Hindlimb muscle (tissue), 1 donor: Measurements from ENCODE around the gene ANKRD16. TPM values are rescaled to one million over a fixed set of nuclear protein-coding genes. Genes with fewer than 3 reads are reported as not detected.
A peak's percentile ranks its signal among the peaks of the same experiment; 100 is the strongest.
"Not testable (repeated sequence)": the region's sequence is repeated elsewhere in the genome, so short reads cannot be mapped to it uniquely, and the experiment has no call there.

Experiments used
- DNase-seq: peaks from one replicate; pipeline ENCODE4 v3.0.0-alpha.2; 2013
- polyA plus RNA-seq: library from polyadenylated mRNA; unstranded; fragments of 120-200 nt; gene quantifications from one replicate; pipeline ENCODE4 v1.2.1, GENCODE V29; 2013; ENCODE audit not compliant: insufficient read length

ANKRD16 gene
- polyA plus RNA-seq, 1 donor = 6.4 TPM

- no peak for DNase-seq
These were observed 18.1 kb downstream of the ANKRD16 start for GRCh38 chr10:5871596-5871995.

GRCh38 chr10:5869156-5869555 is 20.5 kb downstream of the ANKRD16 start:
- no peak for DNase-seq

GRCh38 chr10:5868383-5868782 is 21.3 kb downstream of the ANKRD16 start:
- DNase-seq = not testable (repeated sequence)

DNA sequence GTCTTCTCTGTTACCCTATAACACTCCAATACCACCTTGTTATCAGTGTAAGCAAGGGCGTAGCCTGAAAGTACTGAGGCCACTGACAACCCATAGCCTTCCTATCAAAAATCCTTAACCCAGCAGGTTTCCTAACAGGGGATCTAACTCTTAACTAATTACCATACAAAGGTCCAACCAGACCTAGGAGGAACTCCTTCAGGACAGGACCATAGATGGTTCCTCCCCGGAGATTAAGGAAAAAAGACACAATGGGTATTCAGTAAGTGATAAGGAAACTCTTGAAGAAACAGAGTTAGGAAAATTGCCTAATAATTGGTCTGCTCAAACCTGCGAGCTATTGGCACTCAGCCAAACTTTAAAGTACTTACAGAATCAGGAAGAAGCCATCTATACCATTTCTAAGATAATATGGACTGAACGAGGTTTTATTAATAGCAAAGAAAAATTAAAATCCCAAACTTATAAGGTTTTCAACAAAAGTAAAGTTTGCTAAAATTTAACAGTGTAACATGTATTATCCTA is 22.5 kb downstream of the ANKRD16 start:
- not testable (repeated sequence) for DNase-seq

DNA sequence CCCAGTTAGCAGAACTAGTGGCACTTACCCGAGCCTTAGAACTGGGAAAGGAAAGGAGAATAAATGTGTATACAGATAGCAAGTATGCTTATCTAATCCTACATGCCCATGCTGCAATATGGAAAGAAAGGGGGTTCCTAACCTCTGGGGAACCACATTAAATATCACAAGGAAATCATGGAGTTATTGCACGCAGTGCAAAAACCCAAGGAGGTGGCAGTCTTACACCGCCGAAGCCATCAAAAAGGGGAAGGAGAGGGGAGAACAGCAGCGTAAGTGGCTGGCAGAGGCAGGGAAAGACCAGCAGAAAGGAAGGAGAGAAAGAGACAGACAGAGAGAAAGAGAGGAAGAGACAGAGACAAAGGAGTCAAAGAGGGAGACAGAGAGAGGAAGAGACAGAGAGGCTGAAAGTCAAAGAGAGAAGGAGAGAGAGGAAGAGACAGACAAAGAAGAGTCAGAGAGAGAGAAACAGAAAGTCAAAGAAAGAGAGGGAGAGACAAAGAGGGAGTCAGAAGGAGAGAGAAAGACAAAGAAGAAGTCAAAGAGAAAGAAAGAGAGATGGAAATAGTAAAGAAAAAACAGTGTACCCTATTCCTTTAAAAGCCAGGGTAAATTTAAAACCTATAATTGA is 23.1 kb downstream of the ANKRD16 start:
- DNase-seq = not testable (repeated sequence)

GRCh38 chr10:5862981-5863685 is 26.6 kb downstream of the ANKRD16 start:
- DNase-seq = not testable (repeated sequence)

DNA sequence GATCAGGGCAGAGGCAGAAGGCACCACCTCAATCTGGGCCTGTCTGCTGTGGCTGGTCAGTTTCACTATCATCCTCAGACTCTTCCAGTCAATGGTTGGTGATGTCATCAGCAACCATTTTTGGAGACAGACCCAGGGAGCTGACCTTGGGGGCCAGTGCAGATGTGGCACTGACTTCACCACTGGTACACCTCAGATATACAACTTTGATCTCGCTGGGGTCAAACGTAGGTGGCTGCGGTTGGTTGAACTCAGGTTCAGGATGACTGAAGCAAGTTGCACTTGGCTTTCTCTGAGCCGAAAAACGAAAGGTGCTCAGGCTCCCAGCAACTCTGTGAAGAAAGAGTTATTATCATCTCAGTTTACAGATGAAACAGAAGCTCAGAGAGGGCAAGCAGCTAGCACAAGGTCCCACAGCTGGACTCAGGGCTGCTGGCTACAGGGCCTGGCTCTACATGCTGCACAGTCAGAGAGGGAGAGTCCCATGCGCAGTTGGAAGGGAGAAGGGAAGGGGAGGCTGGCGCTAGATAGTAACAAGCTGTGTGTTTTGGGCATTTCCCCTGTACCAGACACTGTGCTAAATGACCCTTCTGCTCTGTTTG is 27.2 kb downstream of the ANKRD16 start:
- DNase-seq = no peak

GRCh38 chr10:5860066-5860465 is 29.6 kb downstream of the ANKRD16 start:
- DNase-seq = no peak

- no peak for DNase-seq
These were observed 30.9 kb downstream of the ANKRD16 start for GRCh38 chr10:5858811-5859210.

- DNase-seq = no peak
These were observed 33.0 kb downstream of the ANKRD16 start for GRCh38 chr10:5856701-5857004.

GRCh38 chr10:5855979-5856700 is 33.6 kb downstream of the ANKRD16 start:
- no peak for DNase-seq

- DNase-seq = peak; percentile 50
These were observed 35.6 kb downstream of the ANKRD16 start for GRCh38 chr10:5854131-5854475.

GRCh38 chr10:5846667-5847066 is 43.0 kb downstream of the ANKRD16 start:
- not testable (repeated sequence) for DNase-seq

DNA sequence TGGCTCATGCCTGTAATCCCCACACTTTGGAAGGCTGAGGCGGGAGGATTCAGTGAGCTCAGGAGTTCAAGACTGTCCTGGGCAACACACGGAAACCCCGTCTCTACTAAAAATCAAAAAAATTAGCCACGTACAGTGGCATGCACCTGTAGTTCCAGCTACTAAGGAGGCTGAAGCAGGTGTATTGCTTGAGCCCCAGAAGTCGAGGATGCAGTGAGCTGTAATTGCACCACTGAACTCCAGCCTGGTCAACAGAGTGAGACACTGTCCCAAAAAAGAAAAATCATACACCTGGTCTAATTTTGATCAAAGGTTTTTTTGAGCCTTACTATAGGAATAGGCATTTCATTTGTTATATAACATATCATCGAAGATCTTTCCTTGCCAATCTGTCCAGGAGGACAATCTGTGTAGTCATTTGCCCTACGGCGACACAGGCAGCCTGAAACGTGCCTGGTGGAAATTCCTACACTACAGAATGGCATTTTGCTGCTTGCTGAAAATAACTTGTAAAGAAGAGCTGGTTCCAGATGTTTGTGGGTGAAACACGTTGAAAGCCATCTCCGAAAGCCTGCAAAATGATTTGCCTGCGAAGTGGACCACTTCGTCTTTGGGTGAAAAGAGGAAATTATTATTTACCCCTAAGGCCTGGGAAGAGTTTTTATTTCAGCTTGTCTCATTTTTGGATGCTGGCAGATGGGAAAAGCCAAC is 45.2 kb downstream of the ANKRD16 start:
- DNase-seq = no peak

- no peak for DNase-seq
These were observed 45.9 kb downstream of the ANKRD16 start for GRCh38 chr10:5843686-5844344.

DNA sequence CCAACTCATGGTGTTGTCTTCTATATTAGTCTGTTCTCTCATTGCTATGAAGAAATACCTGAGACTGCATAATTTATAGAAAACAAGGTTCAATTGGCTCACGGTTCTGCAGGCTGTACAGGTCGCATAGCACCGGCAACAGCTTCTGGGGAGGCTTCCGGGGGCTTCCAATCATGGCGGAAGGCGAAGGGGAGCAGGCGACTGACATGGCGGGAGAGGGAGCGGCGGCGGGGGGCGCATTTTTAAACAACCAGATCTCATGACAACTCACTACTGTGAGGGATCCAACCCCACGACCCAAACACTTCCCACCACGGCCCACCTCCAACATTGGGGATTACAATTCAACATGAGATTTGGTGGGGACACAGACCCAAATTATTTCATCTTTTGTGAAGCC is 47.7 kb downstream of the ANKRD16 start:
- no peak for DNase-seq

DNA sequence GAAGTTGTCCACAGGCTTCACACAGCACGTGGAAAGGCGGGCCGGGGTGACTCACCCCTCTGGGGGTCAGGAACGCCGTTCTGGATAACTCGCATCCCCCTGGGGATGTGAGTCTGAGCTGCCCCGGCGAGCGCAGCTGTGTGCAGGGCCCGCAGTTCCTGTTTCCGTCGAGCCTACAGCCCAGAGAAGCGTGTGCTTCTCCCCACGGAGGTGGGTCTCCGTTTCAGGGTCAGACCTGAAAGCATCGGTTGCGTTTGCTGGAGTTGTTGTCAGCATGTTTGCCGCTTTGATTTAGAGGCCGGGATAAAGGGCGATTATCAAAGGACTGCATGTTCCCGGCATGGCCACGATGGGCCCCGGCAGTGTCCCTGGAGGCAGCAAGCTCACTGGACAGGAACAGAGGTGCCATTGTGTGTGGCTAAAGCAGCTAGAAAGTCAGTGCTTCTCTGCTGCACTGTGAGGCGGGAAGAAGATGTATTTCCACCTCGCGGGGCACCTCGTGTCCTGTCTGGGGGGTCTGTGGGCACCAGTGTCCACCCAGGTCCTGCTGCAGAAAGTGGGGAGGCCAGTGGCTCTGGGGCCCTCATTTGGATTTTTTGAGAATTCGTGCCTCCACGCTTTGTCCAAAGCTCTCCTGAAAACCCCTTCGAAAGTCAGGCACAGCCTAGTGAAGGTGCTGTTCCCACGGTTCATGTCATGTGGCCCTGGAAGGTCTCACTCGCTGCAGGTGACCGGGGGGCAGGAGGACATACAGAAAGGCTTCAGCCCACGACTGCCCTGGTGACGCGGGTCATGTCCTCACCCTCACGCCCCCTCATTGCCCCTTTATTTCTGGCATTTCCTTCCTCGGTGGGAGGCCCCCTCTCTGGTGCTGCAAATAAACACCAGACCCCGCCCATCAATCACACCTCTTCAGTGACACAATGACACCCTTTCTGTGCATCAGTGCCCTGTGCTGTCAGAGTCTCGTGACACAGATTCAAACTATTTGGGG is 49.1 kb downstream of the ANKRD16 start:
- no peak for DNase-seq

DNA sequence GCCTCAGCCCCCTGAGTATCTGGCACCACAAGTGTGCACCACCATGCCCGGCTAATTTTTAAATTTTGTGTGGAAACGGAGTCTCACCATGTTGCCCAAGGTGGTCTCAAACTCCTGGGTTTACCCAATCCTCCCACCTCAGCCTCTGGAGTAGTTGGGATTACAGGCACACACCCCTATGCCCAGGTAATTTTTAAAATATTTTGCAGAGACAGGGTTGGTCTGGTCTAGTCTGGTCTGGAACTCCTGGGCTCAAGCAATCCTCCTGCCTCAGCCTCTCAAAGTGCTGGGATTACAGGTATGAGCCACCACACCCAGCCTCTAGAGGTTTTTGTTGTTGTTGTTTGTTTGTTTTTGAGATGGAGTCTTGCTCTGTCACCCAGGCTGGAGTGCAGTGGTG is 53.5 kb downstream of the ANKRD16 start:
- DNase-seq = not testable (repeated sequence)

GRCh38 chr10:5835446-5836095 is 54.1 kb downstream of the ANKRD16 start:
- DNase-seq = no peak

GRCh38 chr10:5833814-5834213 is 55.9 kb downstream of the ANKRD16 start:
- DNase-seq = no peak
